GM13977 (cell line): ENCODE results near the gene AFF4.

Source experiments
- DNase-seq: peaks from one replicate; pipeline ENCODE4 v3.0.0; 2012; ENCODE audit warnings: low spot score
- in situ Hi-C: fragments of 300-500 bp; cut with MboI; formaldehyde crosslinking; loops from one replicate; pipeline ENCODE4 v1.12.0; 2022; ENCODE audit warnings: low sequenced_read_pairs, low pct_unique_long_range_greater_than_20kb, mixed read lengths, inconsistent platforms; ENCODE audit not compliant: unreplicated experiment
- TF ChIP-seq, protein P1 (sequence below): IDR thresholded peaks from 2 replicates; pipeline ENCODE4 v1.5.1; 2012; ENCODE audit warnings: mild to moderate bottlenecking, control low read depth; ENCODE audit not compliant: insufficient read depth; ENCODE audit errors: extremely low read depth, missing control alignments

AFF4 gene

DNA sequence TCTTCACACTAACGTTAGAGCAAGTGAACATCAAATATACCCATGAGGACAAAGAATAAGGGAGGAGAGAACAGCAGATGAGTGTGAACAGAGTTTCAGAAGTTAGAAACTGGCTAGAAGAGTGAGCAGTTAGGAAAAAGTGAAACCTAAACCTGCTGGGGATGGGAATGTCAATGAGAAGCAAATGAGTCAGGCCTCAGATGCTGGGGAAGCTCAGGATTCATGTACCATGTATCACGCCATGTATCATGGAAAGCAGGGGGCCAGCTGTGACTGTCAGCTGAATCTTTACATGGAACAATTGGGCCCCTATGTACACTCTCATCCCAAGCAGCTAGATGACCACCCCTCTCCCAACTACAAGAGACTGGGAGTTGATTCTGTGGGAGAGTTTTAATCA, 113.4 kb downstream of the AFF4 start:
- TF ChIP-seq, protein P1, sequence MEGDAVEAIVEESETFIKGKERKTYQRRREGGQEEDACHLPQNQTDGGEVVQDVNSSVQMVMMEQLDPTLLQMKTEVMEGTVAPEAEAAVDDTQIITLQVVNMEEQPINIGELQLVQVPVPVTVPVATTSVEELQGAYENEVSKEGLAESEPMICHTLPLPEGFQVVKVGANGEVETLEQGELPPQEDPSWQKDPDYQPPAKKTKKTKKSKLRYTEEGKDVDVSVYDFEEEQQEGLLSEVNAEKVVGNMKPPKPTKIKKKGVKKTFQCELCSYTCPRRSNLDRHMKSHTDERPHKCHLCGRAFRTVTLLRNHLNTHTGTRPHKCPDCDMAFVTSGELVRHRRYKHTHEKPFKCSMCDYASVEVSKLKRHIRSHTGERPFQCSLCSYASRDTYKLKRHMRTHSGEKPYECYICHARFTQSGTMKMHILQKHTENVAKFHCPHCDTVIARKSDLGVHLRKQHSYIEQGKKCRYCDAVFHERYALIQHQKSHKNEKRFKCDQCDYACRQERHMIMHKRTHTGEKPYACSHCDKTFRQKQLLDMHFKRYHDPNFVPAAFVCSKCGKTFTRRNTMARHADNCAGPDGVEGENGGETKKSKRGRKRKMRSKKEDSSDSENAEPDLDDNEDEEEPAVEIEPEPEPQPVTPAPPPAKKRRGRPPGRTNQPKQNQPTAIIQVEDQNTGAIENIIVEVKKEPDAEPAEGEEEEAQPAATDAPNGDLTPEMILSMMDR = no peak
- no peak for DNase-seq
- in situ Hi-C loops = no loop called here

DNA sequence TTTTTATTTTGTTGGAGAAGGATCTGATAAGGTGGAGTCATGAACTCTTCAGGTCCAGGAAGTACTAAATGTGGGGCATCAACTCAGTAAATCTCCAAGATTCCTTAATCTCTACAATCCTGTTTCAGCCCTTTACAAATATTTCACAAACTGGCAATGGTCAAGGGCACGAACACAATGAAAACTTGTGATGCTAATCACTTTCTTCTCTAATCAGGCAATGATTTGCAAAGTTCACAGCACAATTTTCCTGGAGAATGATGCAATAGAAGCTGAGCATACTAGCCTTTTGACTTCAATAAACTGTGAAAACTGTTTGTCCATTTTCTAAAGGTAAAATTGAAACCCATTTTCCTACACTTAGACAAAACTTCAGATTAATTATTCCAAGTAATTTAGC, 114.1 kb downstream of the AFF4 start:
- no peak for DNase-seq
- in situ Hi-C loops = no loop called here
- TF ChIP-seq, protein P1 = no peak

DNA sequence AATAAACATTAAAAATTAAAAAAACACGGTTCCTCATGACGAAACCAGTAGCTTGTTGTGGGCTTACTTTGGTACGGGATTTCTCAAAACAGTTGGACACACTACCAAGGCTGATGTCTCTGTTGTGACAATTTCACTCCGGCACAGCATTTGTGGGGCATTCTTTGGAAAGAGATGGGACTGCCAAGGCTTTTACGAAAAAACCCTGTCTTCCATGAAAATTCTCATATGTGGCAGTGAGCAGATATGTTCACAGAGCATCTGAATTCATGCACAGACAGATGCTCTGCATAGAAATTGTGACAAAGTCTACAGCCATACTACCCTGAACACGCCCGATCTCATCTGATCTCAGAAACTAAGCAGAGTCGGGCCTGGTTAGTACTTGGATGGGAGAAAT, 115.2 kb downstream of the AFF4 start:
- in situ Hi-C loops = no loop called here
- DNase-seq = no peak

DNA sequence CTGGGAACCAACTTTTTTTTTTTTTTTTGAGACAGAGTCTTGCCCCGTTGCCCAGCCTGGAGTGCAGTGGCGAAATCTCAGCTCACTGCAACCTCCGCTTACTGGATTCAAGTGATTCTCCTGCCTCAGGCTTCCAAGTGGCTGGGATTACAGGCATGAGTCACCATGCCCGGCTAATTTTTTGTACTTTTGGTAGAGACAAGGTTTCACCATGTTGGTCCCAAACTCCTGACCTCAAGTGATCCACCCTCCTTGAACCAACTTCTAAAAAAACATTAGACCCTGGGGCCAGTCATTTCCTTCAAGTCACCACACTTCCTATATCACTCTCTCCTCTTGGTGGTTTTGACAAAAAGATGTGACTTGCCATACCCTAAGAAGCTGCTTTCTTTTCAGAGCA, 122.1 kb downstream of the AFF4 start:
- no peak for DNase-seq
- TF ChIP-seq, protein P1 = no peak
- in situ Hi-C loops = no loop called here

More for the DNA sequence above, 115.2 kb downstream of the AFF4 start:
- TF ChIP-seq, protein P1 = no peak

DNA sequence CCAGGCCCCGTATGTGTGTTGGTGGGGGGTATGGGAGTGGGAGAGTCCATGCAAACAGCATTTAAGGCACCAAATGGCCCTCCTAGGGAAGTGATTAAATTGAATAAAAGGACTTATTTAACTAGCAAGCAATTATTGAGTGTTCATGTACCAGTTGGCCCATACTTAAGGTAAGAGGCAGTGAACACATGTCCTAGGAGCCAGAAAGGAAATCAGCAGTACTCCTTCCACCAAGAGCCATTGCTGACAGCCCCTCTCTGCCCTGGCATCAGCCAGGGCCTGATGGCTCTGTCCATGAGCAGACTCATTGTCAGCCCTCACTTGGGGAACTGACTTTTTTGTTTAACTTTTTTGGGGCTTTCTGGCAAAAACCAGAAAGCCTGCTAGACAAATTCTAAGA, 122.5 kb downstream of the AFF4 start:
- in situ Hi-C loops = no loop called here
- TF ChIP-seq, protein P1 = no peak
- DNase-seq = no peak

DNA sequence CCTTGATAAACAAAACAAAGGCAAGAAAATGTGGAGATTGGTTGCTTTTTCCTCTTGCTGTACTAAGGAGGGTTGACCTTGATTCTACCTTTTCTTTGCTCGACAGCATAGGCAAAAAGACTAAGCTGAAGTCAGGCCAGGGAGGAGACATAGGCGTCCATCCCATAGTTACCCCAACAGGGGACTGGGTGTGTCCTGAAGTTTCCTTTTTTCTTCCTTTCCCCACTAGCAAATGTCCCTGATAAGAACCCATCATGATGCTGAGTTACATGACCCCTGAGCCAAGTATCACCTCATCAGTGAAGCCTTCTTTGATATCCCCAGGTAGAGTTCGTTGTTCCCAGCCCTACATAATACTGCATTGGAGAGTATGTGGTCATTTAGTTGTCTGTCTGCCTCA, 123.1 kb downstream of the AFF4 start:
- TF ChIP-seq, protein P1 = no peak
- no peak for DNase-seq
- in situ Hi-C loops = no loop called here
